HG03354 (cell line): ENCODE measurements around the gene VWA5B2.

Experiments
- ATAC-seq: cut with Tn5 transposase; IDR thresholded peaks from one replicate; pipeline ENCODE4 v1.9.1; 2021; ENCODE audit warnings: mild to moderate bottlenecking; ENCODE audit not compliant: unreplicated experiment, poor library complexity, severe bottlenecking

The VWA5B2 gene

GRCh38 chr3:184218814-184219213, 10.6 kb upstream of the VWA5B2 start:
- no peak for ATAC-seq

GRCh38 chr3:184222521-184222920, 6.9 kb upstream of the VWA5B2 start:
- no peak for ATAC-seq

- no peak for ATAC-seq
Measured at GRCh38 chr3:184223946-184224345, 5.4 kb upstream of the VWA5B2 start.

- ATAC-seq = no peak
Measured at GRCh38 chr3:184227481-184227935, 1.9 kb upstream of the VWA5B2 start.

- no peak for ATAC-seq
Measured at GRCh38 chr3:184228376-184229137, 828 bp upstream of the VWA5B2 start.

- ATAC-seq = no peak
Measured at GRCh38 chr3:184230081-184230602, 757 bp downstream of the VWA5B2 start.

- no peak for ATAC-seq
Measured at GRCh38 chr3:184230603-184231528, 1.5 kb downstream of the VWA5B2 start.

GRCh38 chr3:184231671-184232070, 2.3 kb downstream of the VWA5B2 start:
- no peak for ATAC-seq

- ATAC-seq = no peak
Measured at GRCh38 chr3:184233127-184233843, 3.9 kb downstream of the VWA5B2 start.

- ATAC-seq = no peak
Measured at GRCh38 chr3:184234224-184234623, 4.8 kb downstream of the VWA5B2 start.

GRCh38 chr3:184234671-184235380, 5.4 kb downstream of the VWA5B2 start:
- ATAC-seq = no peak

GRCh38 chr3:184235381-184236032, 6.1 kb downstream of the VWA5B2 start:
- ATAC-seq = no peak

GRCh38 chr3:184236033-184236410, 6.6 kb downstream of the VWA5B2 start:
- no peak for ATAC-seq

- ATAC-seq = no peak
Measured at GRCh38 chr3:184236636-184237035, 7.3 kb downstream of the VWA5B2 start.

- no peak for ATAC-seq
Measured at GRCh38 chr3:184237211-184237610, 7.8 kb downstream of the VWA5B2 start.

GRCh38 chr3:184237807-184238206, 8.4 kb downstream of the VWA5B2 start:
- ATAC-seq = no peak

GRCh38 chr3:184238246-184238818, 8.9 kb downstream of the VWA5B2 start:
- ATAC-seq = no peak

- no peak for ATAC-seq
Measured at GRCh38 chr3:184239221-184239620, 9.8 kb downstream of the VWA5B2 start.

GRCh38 chr3:184239708-184240107, 10.3 kb downstream of the VWA5B2 start:
- no peak for ATAC-seq
